ENCODE results near the gene C1GALT1.
"Not testable (repeated sequence)": the region's sequence is repeated elsewhere in the genome, so short reads cannot be mapped to it uniquely, and the experiment has no call there.

Gene C1GALT1

GRCh38 chr7:7169296-7169695 lies 13.0 kb upstream of the C1GALT1 start:
- no peak for DNase-seq (ENCODE audit: low read depth)

DNA sequence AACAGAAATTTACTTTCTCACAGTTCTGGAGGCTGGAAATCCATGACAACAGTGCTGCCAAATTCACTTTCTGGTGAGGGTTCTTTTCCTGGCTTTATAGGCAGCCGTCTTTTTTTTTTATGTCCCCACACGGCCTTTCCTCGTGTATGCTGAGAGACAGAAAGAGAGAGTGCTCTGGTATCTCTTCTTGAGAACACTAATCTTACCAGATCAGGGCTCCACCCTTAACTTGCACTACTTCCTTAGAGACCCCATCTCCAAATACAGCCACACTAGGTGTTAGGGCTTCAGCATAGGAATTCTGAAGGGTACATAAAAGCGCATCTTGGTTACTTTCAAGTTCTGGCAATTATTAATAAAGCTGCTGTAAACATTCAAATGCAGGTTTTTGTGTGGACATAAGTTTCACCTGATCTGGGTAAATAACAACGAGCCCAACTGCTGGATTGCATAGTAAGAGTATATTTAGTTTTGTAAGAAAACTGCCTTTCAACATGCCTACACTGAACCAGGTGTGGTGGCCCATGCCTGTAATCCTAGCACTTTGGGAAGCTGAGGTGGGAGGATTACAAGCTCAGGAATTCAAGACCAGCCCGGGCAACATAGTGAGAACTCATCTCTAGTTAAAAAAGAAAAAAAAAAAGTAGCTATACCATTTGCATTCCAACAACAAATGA lies 8.2 kb upstream of the C1GALT1 start:
- DNase-seq (ENCODE audit: low read depth) = no peak

- no peak for DNase-seq (ENCODE audit: low read depth)
Observed at GRCh38 chr7:7175075-7175695, 7.2 kb upstream of the C1GALT1 start.

DNA sequence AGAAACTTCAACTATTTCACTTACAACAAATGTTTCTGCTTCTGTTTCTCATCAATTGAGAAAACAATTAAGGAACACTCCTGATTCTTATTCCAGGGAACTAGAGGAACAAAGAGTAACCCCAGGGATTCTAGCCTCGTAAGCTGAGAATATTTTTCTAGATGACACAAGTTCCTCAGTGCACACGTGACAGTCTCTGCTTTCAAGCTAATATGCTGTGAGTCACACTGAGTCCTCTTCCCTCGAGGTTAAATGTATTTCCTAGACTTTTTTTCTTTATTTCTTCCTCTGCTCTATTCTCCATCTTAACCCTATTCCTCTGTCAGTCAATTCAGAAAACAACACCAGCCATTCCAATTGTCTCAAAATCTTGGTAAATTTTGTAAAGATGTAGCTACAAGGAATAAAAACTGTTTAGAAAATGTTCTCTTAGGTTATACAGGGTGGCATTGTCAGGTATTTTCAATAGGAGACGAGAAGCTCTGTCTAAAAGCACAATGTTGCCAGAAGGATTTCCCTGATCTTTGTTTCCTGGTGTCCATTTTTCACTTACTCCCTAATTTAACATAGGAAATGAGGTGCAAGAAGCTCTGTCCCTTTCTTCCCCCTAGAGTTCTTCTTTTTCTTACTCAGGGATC lies 5.8 kb upstream of the C1GALT1 start:
- peak; percentile 68 for DNase-seq (ENCODE audit: low read depth)

- no peak for DNase-seq (ENCODE audit: low read depth)
Observed at GRCh38 chr7:7177044-7177517, 5.3 kb upstream of the C1GALT1 start.

GRCh38 chr7:7178081-7178480 lies 4.3 kb upstream of the C1GALT1 start:
- no peak for DNase-seq (ENCODE audit: low read depth)

- DNase-seq (ENCODE audit: low read depth) = no peak
Observed at GRCh38 chr7:7178906-7179305, 3.4 kb upstream of the C1GALT1 start.

DNA sequence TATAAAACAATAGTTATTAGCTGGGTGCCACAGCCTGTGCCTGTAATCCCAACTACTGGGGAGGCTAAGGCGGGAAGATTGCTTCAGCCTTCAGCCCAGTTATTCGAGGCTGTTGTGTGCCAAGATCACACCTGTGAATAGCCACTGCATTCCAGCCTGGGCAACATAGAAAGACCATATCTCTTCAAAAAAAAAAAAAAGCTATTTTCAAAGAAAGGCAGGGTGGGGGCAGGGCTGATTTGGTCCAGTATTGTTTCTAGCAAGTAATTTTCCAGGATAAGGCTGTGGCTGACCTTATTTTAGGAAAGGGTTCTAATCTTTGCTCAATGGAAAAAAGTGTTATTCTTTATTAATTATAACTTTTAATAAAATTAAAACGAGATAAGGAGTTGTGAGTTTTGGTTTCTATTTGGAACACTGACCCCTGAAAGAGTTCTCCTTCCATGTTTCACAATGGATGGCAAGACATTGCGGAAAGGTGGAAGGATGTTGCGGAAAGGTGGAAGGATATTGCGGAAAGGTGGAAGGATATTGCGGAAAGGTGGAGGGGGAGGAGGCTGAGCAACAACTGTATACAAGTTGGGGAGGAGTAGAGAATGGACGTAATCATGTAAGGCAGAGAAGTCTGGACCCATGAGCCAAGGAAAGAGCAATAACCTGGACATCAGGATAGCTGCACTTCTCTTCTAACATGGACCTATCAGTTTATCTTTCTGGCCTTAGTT lies 1.5 kb upstream of the C1GALT1 start:
- no peak for DNase-seq (ENCODE audit: low read depth)

DNA sequence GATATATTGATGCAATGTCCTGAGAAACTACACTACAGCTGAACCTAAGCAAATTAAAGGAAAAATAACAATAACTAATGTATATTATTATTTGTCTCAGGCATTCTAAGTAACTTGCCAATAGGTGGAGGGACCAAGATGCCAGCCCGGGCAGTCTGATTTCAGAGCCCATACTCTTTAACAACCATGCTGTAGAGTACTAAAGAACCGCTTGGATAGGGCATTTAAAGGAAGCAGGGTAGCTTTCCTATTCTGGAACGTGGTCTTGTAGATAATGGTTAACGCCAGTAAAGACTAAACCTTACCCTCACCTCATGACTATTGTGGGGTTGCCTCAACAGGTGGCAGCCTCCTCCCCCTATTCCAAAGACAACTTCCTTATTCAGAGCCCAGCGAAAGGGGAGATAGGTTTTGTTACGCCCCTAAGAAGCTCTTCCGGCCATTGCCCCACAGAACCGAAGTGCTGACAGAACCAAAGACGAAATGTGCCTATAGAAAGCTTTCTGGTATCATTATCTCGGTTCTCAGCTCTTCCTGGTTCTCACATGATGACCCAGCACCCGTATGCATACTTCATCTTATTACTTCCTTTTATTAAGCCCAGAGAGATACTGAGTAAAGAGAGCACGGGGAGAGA lies 707 bp upstream of the C1GALT1 start:
- DNase-seq (ENCODE audit: low read depth) = no peak

- no peak for DNase-seq (ENCODE audit: low read depth)
Observed at GRCh38 chr7:7183061-7183837, 905 bp downstream of the C1GALT1 start.

GRCh38 chr7:7183838-7184463 lies 1.6 kb downstream of the C1GALT1 start:
- DNase-seq (ENCODE audit: low read depth) = no peak

DNA sequence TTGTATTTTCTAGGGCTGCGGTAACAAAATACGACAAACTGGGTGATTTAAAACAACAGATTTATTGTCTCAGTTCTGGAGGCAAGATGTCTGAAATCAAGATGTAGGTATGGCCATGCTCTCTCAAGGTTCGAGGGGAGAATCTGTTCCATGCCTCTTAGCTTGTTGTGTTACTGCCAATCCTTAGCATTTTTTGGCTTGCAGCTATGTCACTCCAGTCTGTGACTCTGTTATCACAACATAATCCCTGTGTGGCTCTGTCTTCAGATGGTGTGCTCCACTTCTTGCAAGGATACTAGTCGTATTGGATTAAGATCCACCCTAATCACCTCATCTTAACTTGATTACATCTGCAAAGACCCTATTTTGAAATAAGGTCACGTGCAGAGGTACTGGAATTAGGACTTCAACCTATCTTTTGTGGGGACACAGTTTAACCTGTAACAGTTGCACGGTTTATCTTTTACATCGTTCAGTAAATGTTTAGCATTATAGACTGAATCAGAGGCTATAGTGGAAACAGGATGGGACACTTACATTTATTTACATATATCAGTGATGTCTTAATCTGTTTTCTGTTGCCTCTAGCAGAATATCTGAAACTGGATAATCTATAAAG lies 3.1 kb downstream of the C1GALT1 start:
- no peak for DNase-seq (ENCODE audit: low read depth)

DNA sequence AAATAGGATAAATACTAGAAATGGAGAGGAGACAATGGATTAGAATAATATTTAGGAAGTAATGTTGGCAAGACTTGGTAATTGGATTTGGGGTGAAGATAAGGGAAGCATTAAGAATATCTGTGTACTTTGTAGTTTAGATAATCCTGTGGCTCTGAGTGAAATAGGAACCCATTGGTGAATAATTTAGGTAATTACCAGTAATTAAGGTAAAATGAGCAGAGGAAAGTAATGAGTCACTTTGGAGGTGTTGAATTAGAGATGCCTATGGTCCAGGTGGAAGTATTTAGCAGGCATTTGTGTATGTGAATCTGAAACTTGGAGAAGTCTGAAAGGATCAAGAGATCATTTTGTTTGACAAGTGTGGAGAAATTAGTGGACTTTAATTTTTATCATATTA lies 5.7 kb downstream of the C1GALT1 start:
- no peak for DNase-seq (ENCODE audit: low read depth)

- DNase-seq (ENCODE audit: low read depth) = no peak
Observed at GRCh38 chr7:7188742-7189141, 6.4 kb downstream of the C1GALT1 start.

DNA sequence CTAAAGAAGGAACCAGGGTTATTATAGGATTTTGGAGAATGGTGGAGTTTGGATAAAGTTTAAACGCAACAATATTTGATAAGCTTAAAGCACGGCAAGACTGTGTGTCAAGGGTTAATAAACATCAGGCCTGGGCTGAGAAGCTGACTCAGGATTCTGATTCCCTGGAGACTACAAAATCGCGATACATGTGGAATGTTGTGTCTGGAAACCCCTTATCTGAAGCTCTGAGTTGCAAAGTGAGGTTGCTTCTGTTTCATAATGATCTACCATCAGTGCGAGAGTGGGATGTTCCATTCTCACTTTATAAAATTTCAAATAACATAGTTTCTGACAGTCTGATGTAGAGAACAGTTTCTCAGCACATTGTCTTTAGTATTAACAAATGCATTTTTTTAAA lies 7.8 kb downstream of the C1GALT1 start:
- no peak for DNase-seq (ENCODE audit: low read depth)

GRCh38 chr7:7191137-7191536 lies 8.8 kb downstream of the C1GALT1 start:
- DNase-seq (ENCODE audit: low read depth) = no peak

- DNase-seq (ENCODE audit: low read depth) = not testable (repeated sequence)
Observed at GRCh38 chr7:7192798-7193788, 10.7 kb downstream of the C1GALT1 start.

- not testable (repeated sequence) for DNase-seq (ENCODE audit: low read depth)
Observed at GRCh38 chr7:7199592-7199991, 17.2 kb downstream of the C1GALT1 start.

- not testable (repeated sequence) for DNase-seq (ENCODE audit: low read depth)
Observed at GRCh38 chr7:7200255-7200654, 17.9 kb downstream of the C1GALT1 start.
